NCI-H2196 (cell line): Measurements from ENCODE around the gene PDE6B.
"Not testable (repeated sequence)": the region's sequence is repeated elsewhere in the genome, so short reads cannot be mapped to it uniquely, and the experiment has no call there.

Experiments
- DNase-seq: peaks from one replicate; lab custom pipeline; 2025; ENCODE audit not compliant: unreplicated experiment; lab: John Stamatoyannopoulos, UW

Gene PDE6B

GRCh38 chr4:624705-625590, at the start of gene PDE6B:
TSS of gene PDE6B (plus strand) at chr4:625573. CDS start at chr4:625627, 54 bp downstream.
- DNase-seq, result no peak

GRCh38 chr4:576245-576821, 49.0 kb upstream of the PDE6B start, which contains the start of gene TMEM271:
TSS of gene TMEM271 (minus strand) at chr4:576295. CDS start at chr4:576062, 233 bp downstream.
- no peak for DNase-seq

- DNase-seq, result no peak
Observed at GRCh38 chr4:576991-577498, 48.3 kb upstream of the PDE6B start.

GRCh38 chr4:577499-578450, 47.6 kb upstream of the PDE6B start:
- no peak for DNase-seq

GRCh38 chr4:578451-579443, 46.6 kb upstream of the PDE6B start:
- DNase-seq, result no peak

- DNase-seq, result no peak
Observed at GRCh38 chr4:579543-580175, 45.7 kb upstream of the PDE6B start.

- DNase-seq, result no peak
Observed at GRCh38 chr4:581181-581580, 44.2 kb upstream of the PDE6B start.

- no peak for DNase-seq
Observed at GRCh38 chr4:581753-582361, 43.5 kb upstream of the PDE6B start.

- no peak for DNase-seq
Observed at GRCh38 chr4:583820-584219, 41.6 kb upstream of the PDE6B start.

GRCh38 chr4:587671-588350, 37.6 kb upstream of the PDE6B start:
- DNase-seq, result no peak

GRCh38 chr4:588351-588849, 37.0 kb upstream of the PDE6B start:
- no peak for DNase-seq

- no peak for DNase-seq
Observed at GRCh38 chr4:589219-589963, 36.0 kb upstream of the PDE6B start.

GRCh38 chr4:590313-590841, 35.0 kb upstream of the PDE6B start:
- no peak for DNase-seq

GRCh38 chr4:592178-592577, 33.2 kb upstream of the PDE6B start:
- not testable (repeated sequence) for DNase-seq

- DNase-seq, result no peak
Observed at GRCh38 chr4:592825-593520, 32.4 kb upstream of the PDE6B start.

- DNase-seq, result no peak
Observed at GRCh38 chr4:598925-599324, 26.4 kb upstream of the PDE6B start.

- DNase-seq, result no peak
Observed at GRCh38 chr4:600166-600565, 25.2 kb upstream of the PDE6B start.
